ENCODE measurements around the gene HOXA5.
A peak's percentile ranks its signal among the peaks of the same experiment; 100 is the strongest.

The HOXA5 gene

GRCh38 chr7:27163288-27164044, 20.0 kb upstream of the HOXA5 start:
- no peaks in the 10 kb centered on the region for H3K36me3 ChIP-seq (ENCODE audit: insufficient read depth, low read length)
- H3K4me1 ChIP-seq (ENCODE audit: insufficient read depth, low read length): peaks cover 3% of the 10 kb centered on the region
- H3K9me3 ChIP-seq (ENCODE audit: low read length): peaks cover 8% of the 10 kb centered on the region
- peaks cover 93% of the 10 kb centered on the region for H3K27me3 ChIP-seq (ENCODE audit: insufficient read depth, low read length)
- H3K4me3 ChIP-seq (ENCODE audit: low read length): no peak overlapping the region
- H2AFZ ChIP-seq (ENCODE audit: low read depth, low read length): no peak overlapping the region

DNA sequence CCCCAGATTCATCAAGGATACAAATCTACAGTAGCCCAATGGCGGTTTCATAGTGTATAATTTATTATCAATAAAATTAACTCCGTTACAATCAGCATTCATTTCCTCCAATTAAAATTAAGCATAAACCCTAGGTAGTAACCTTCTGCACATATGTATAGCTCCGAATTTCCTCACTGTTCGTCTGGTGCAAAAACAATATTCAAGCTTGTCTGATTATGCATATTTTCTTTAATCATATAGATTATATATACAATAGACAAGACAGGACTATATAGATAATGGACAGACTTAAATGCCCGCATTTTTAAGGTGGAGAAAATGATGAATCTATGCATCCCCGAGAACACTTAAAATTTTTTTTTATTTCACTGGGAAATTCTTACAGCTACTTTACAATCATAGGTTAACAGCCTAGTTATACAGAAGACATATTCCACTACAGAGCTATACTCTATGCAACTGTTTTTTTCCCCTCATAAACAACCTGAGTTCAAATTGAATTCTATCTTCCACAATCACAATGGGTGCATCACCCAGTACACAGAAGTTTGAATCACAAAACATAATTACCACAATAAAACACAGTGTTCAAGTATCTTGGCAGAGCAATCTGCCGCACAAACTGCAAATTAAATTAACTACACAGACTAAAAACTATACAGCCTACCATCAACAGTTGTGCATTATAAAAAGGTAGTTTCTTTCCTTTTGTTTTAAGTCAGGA, 19.2 kb upstream of the HOXA5 start:
- Histone ChIP-seq H3K4me3 (ENCODE audit: low read length) (no peak overlapping the region), H3K4me1 (ENCODE audit: insufficient read depth, low read length) (peaks cover 3% of the 10 kb centered on the region), H3K9me3 (ENCODE audit: low read length) (peaks cover 10% of the 10 kb centered on the region), H2AFZ (ENCODE audit: low read depth, low read length) (no peak overlapping the region), H3K27me3 (ENCODE audit: insufficient read depth, low read length) (peaks cover 93% of the 10 kb centered on the region), H3K36me3 (ENCODE audit: insufficient read depth, low read length) (no peaks in the 10 kb centered on the region)

GRCh38 chr7:27161721-27162560, 18.5 kb upstream of the HOXA5 start:
- Histone ChIP-seq H2AFZ (ENCODE audit: low read depth, low read length) (no peak overlapping the region), H3K36me3 (ENCODE audit: insufficient read depth, low read length) (no peaks in the 10 kb centered on the region), H3K4me3 (ENCODE audit: low read length) (no peak overlapping the region), H3K27me3 (ENCODE audit: insufficient read depth, low read length) (peaks cover 93% of the 10 kb centered on the region), H3K9me3 (ENCODE audit: low read length) (peaks cover 10% of the 10 kb centered on the region), H3K4me1 (ENCODE audit: insufficient read depth, low read length) (peaks cover 3% of the 10 kb centered on the region)

GRCh38 chr7:27161214-27161720, 17.8 kb upstream of the HOXA5 start:
- no peaks in the 10 kb centered on the region for H3K36me3 ChIP-seq (ENCODE audit: insufficient read depth, low read length)
- H3K4me3 ChIP-seq (ENCODE audit: low read length): peak overlapping the region; percentile 67
- H3K4me1 ChIP-seq (ENCODE audit: insufficient read depth, low read length): peaks cover 3% of the 10 kb centered on the region
- peaks cover 10% of the 10 kb centered on the region for H3K9me3 ChIP-seq (ENCODE audit: low read length)
- H3K27me3 ChIP-seq (ENCODE audit: insufficient read depth, low read length): peaks cover 92% of the 10 kb centered on the region
- H2AFZ ChIP-seq (ENCODE audit: low read depth, low read length): peak overlapping the region; percentile 94

GRCh38 chr7:27160546-27161213, 17.2 kb upstream of the HOXA5 start:
- Histone ChIP-seq H3K4me3 (ENCODE audit: low read length) (peak overlapping the region; percentile 67), H2AFZ (ENCODE audit: low read depth, low read length) (peak overlapping the region; percentile 94), H3K27me3 (ENCODE audit: insufficient read depth, low read length) (peaks cover 92% of the 10 kb centered on the region), H3K4me1 (ENCODE audit: insufficient read depth, low read length) (peaks cover 6% of the 10 kb centered on the region), H3K36me3 (ENCODE audit: insufficient read depth, low read length) (no peaks in the 10 kb centered on the region), H3K9me3 (ENCODE audit: low read length) (peaks cover 10% of the 10 kb centered on the region)

GRCh38 chr7:27160145-27160545, 16.7 kb upstream of the HOXA5 start:
- H3K4me1 ChIP-seq (ENCODE audit: insufficient read depth, low read length): peaks cover 6% of the 10 kb centered on the region
- H3K36me3 ChIP-seq (ENCODE audit: insufficient read depth, low read length): no peaks in the 10 kb centered on the region
- peaks cover 10% of the 10 kb centered on the region for H3K9me3 ChIP-seq (ENCODE audit: low read length)
- peaks cover 92% of the 10 kb centered on the region for H3K27me3 ChIP-seq (ENCODE audit: insufficient read depth, low read length)
- H3K4me3 ChIP-seq (ENCODE audit: low read length): peak overlapping the region; percentile 67
- peak overlapping the region; percentile 94 for H2AFZ ChIP-seq (ENCODE audit: low read depth, low read length)

GRCh38 chr7:27159266-27160144, 16.0 kb upstream of the HOXA5 start:
- Histone ChIP-seq H2AFZ (ENCODE audit: low read depth, low read length) (no peak overlapping the region), H3K4me1 (ENCODE audit: insufficient read depth, low read length) (peaks cover 6% of the 10 kb centered on the region), H3K9me3 (ENCODE audit: low read length) (peaks cover 10% of the 10 kb centered on the region), H3K4me3 (ENCODE audit: low read length) (no peak overlapping the region), H3K27me3 (ENCODE audit: insufficient read depth, low read length) (peaks cover 92% of the 10 kb centered on the region), H3K36me3 (ENCODE audit: insufficient read depth, low read length) (no peaks in the 10 kb centered on the region)

- Histone ChIP-seq H3K4me3 (ENCODE audit: low read length) (no peak overlapping the region), H3K36me3 (ENCODE audit: insufficient read depth, low read length) (no peaks in the 10 kb centered on the region), H2AFZ (ENCODE audit: low read depth, low read length) (no peak overlapping the region), H3K9me3 (ENCODE audit: low read length) (peaks cover 15% of the 10 kb centered on the region), H3K27me3 (ENCODE audit: insufficient read depth, low read length) (peaks cover 92% of the 10 kb centered on the region), H3K4me1 (ENCODE audit: insufficient read depth, low read length) (peaks cover 6% of the 10 kb centered on the region)
These were observed 15.2 kb upstream of the HOXA5 start for GRCh38 chr7:27158436-27159265.

DNA sequence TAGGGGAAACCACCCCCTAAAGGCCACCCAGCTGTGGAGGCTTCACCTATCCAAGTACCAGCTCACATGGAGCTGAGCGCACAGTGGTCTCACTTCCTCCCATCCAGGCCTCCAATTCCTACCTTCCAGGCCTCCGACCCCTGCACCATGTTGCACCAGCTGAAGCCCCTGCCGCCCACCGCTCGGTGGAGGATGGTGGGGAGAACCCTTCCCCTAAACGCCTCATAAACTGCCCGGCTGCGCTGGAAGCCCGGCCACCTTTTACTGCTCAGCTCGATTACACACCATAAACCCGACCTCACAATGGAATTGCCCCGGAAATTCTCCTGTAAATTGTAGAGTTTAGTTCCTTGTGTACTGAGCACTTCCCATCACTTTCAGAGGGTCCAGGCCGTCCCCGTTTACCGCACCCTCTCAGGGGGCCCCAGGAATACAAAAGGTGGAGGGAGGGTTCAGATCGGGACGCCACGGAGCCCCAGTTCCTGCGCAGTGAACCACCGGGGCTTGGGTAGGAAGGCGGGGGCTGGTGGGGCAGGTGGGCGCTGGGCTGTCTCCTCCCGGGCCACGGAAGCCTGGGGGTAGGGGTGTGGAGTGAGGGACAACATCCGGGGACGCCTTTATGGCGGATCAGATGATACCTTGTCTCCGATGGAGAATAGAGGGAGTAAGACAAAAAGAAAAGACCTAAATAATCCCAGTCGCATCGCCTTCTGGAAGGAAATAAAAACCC, 14.4 kb upstream of the HOXA5 start:
- H3K27me3 ChIP-seq (ENCODE audit: insufficient read depth, low read length): peaks cover 92% of the 10 kb centered on the region
- peaks cover 15% of the 10 kb centered on the region for H3K9me3 ChIP-seq (ENCODE audit: low read length)
- H3K36me3 ChIP-seq (ENCODE audit: insufficient read depth, low read length): no peaks in the 10 kb centered on the region
- H3K4me3 ChIP-seq (ENCODE audit: low read length): no peak overlapping the region
- no peak overlapping the region for H2AFZ ChIP-seq (ENCODE audit: low read depth, low read length)
- H3K4me1 ChIP-seq (ENCODE audit: insufficient read depth, low read length): peaks cover 6% of the 10 kb centered on the region

DNA sequence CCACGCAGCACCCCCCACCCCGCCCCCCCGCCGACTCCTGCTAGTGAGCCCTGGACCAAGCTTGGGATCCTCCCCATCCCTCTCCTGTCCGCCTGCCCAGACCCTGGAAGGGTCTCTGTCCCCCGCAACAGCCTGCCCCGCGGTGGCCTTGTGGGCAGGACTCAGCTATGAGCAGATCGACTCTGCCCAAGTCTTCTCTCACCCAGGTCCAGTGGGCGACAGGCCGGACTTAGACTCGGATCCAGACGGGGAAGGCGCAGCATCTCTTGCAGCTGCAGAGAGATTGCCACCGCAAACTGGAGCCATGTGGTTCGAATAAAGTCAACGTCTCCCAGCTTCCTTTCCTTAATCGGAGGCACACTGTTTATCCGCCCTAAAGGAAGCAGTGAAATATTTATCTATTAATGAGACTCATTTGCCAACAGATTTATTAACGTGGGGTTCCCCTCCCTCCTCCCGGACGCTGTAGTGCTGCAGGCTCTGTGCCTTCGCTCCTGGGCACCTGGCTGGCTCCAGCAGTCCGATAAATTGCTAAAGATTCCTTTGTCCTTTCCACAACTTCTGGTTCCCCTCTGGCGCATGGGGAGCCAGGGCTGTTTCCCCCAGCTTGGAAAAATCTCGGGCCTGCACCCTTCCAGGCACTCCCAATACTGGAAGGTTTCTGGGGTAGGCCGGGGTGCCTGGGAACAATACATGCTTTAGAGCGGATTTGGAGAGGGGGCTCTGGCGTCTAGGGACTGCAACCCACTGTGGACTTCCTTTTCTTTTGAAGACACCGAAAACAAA, 13.6 kb upstream of the HOXA5 start:
- H2AFZ ChIP-seq (ENCODE audit: low read depth, low read length): no peak overlapping the region
- peaks cover 6% of the 10 kb centered on the region for H3K4me1 ChIP-seq (ENCODE audit: insufficient read depth, low read length)
- no peaks in the 10 kb centered on the region for H3K36me3 ChIP-seq (ENCODE audit: insufficient read depth, low read length)
- no peak overlapping the region for H3K4me3 ChIP-seq (ENCODE audit: low read length)
- H3K9me3 ChIP-seq (ENCODE audit: low read length): peaks cover 15% of the 10 kb centered on the region
- peaks cover 92% of the 10 kb centered on the region for H3K27me3 ChIP-seq (ENCODE audit: insufficient read depth, low read length)
